HCT116 (cell line): Measurements from ENCODE around the gene EHF. TPM values are rescaled to one million over a fixed set of nuclear protein-coding genes. Genes with fewer than 3 reads are reported as not detected.

Experiments
- ATAC-seq: fragments of 200-7000 bp; cut with Tn5 transposase; 2 replicates; pipeline ENCODE4 v1.9.1; 2020; ENCODE audit warnings: mild to moderate bottlenecking, moderate library complexity
- BruUV-seq: library from RNA; stranded (reverse); fragments of 400-500 nt; replicated peaks from 2 replicates; lab custom pipeline; 2021; lab: Mats Ljungman, UMichigan
- CTCF ChIA-PET: fragments of 300-600 bp; sonication (Branson Sonifier 250); formaldehyde crosslinking; loops from one replicate; lab custom pipeline; 2021; ENCODE audit warnings: antibody characterized with exemption; lab: Charles Lee
- POLR2A ChIA-PET: fragments of 300-600, 350-600 bp; sonication (Branson Sonifier 250); formaldehyde crosslinking; loops from one replicate; lab custom pipeline; 2021; ENCODE audit warnings: antibody characterized with exemption; lab: Charles Lee
- RAD21 ChIA-PET, 2 experiments: fragments of 300-600 bp; sonication (Branson Sonifier 250); formaldehyde crosslinking; loops; one replicate each; lab custom pipeline; 2023; ENCODE audit warnings: low total read pairs in 2 of 2; ENCODE audit not compliant: uncharacterized antibody in 2 of 2, unreplicated experiment in 2 of 2, low non-redundant PET in 1 of 2; lab: Charles Lee
- DNase-seq: peaks from one replicate; pipeline ENCODE4 v3.0.0-alpha.2; 2010; ENCODE audit warnings: low read depth, low spot score
- H2AFZ ChIP-seq: fragments of 200-600 bp; shearing (Covaris generic), sonication (generic); 2 replicates; pipeline ENCODE4 v1.6.1; 2017; ENCODE audit warnings: low read depth, mixed run types, mixed read lengths, antibody characterized with exemption, low read length; ENCODE audit not compliant: poor library complexity, severe bottlenecking
- H3K27ac ChIP-seq: 2 replicates; pipeline ENCODE4 v1.5.1; 2012; ENCODE audit warnings: low read depth, low read length
- H3K27me3 ChIP-seq: fragments of 200-600 bp; sonication (generic); 2 replicates; pipeline ENCODE4 v1.6.1; 2016; ENCODE audit warnings: mixed run types, low read length, mixed read lengths; ENCODE audit not compliant: insufficient read depth
- H3K36me3 ChIP-seq, 2 experiments: fragments of 200-500 bp in 1 of 2; fragments of 200-600 bp in 1 of 2; sonication (Bioruptor generic) in 1 of 2; sonication (generic) in 1 of 2; 2 replicates each; pipeline versions ENCODE4 v1.5.1 to v1.6.1; 2014 to 2016; ENCODE audit warnings: low read length in 2 of 2, inconsistent platforms in 1 of 2, mixed read lengths in 1 of 2, mixed run types in 1 of 2; ENCODE audit not compliant: insufficient read depth in 2 of 2, control insufficient read depth in 1 of 2
- H3K4me1 ChIP-seq, 2 experiments: fragments of 200-600 bp in 1 of 2; sonication (generic) in 1 of 2; 2 replicates each; pipeline versions ENCODE4 v1.5.1 to v1.6.1; 2012 to 2017; ENCODE audit warnings: low read length in 2 of 2, inconsistent platforms in 1 of 2, mild to moderate bottlenecking in 1 of 2, mixed read lengths in 1 of 2, mixed run types in 1 of 2, moderate library complexity in 1 of 2; ENCODE audit not compliant: insufficient read depth in 2 of 2, control insufficient read depth in 1 of 2
- H3K4me2 ChIP-seq: fragments of 200-600 bp; sonication (generic); 2 replicates; pipeline ENCODE4 v1.6.1; 2017; ENCODE audit warnings: mixed run types, low read length, mixed read lengths
- H3K4me3 ChIP-seq, 2 experiments: fragments of 200-600 bp in 1 of 2; sonication (generic) in 1 of 2; replicated peaks in 1 of 2; 2 replicates each; pipeline ENCODE4 v1.5.1; 2011 to 2016; ENCODE audit warnings: low read length in 2 of 2, control low read depth in 1 of 2, low read depth in 1 of 2, mild to moderate bottlenecking in 1 of 2, mixed read lengths in 1 of 2, mixed run types in 1 of 2
- H3K79me2 ChIP-seq: fragments of 200-600 bp; sonication (generic); 2 replicates; pipeline ENCODE4 v1.6.1; 2017; ENCODE audit warnings: mild to moderate bottlenecking, mixed run types, low read length, moderate library complexity, mixed read lengths; ENCODE audit not compliant: insufficient read depth
- H3K9ac ChIP-seq: fragments of 200-600 bp; sonication (generic); 2 replicates; pipeline ENCODE4 v1.6.1; 2016; ENCODE audit warnings: low read length, mixed read lengths
- H3K9me2 ChIP-seq: fragments of 200-600 bp; sonication (generic), shearing (Covaris generic); 2 replicates; pipeline ENCODE4 v1.6.1; 2017; ENCODE audit warnings: mixed run types, mild to moderate bottlenecking, moderate library complexity; ENCODE audit not compliant: insufficient read depth
- H3K9me3 ChIP-seq, 2 experiments: fragments of 200-500 bp in 1 of 2; fragments of 200-600 bp in 1 of 2; sonication (Bioruptor generic) in 1 of 2; sonication (generic) in 1 of 2; 2 replicates each; pipeline ENCODE4 v1.6.1; 2014 to 2017; ENCODE audit warnings: low read length in 2 of 2, mixed read lengths in 2 of 2, inconsistent platforms in 1 of 2, low read depth in 1 of 2, mild to moderate bottlenecking in 1 of 2, mixed run types in 1 of 2, moderate library complexity in 1 of 2; ENCODE audit not compliant: control insufficient read depth in 1 of 2, insufficient read depth in 1 of 2
- H4K20me1 ChIP-seq: fragments of 200-600 bp; sonication (generic), shearing (Covaris generic); 2 replicates; pipeline ENCODE4 v1.6.1; 2017; ENCODE audit warnings: mixed run types, mild to moderate bottlenecking, moderate library complexity; ENCODE audit not compliant: insufficient read depth
- ATF3 ChIP-seq: IDR thresholded peaks from 2 replicates; pipeline ENCODE4 v1.6.1; 2012
- CTCF ChIP-seq, 3 experiments: fragments of 200-600 bp in 1 of 3; sonication (generic) in 1 of 3; IDR thresholded peaks in 2 of 3; conservative IDR thresholded peaks in 1 of 3; 2 replicates each; pipeline ENCODE4 v1.5.1; 2012 to 2017; ENCODE audit warnings: low read depth in 2 of 3, low read length in 2 of 3, antibody characterized with exemption in 1 of 3, borderline replicate concordance in 1 of 3, control low read depth in 1 of 3, mild to moderate bottlenecking in 1 of 3, mixed read lengths in 1 of 3, mixed run types in 1 of 3, moderate library complexity in 1 of 3; ENCODE audit not compliant: insufficient read depth in 1 of 3
- EGR1 ChIP-seq: IDR thresholded peaks from 2 replicates; pipeline ENCODE4 v1.6.1; 2012; ENCODE audit warnings: low read depth
- EZH2 ChIP-seq: fragments of 200-600 bp; sonication (generic); IDR thresholded peaks from 2 replicates; pipeline ENCODE4 v1.6.1; 2017; ENCODE audit warnings: antibody characterized with exemption, mixed run types
- FOSL1 ChIP-seq: IDR thresholded peaks from 2 replicates; pipeline ENCODE4 v1.6.1; 2012; ENCODE audit warnings: low read depth
- JUND ChIP-seq: IDR thresholded peaks from 2 replicates; pipeline ENCODE4 v1.6.1; 2012
- SRF ChIP-seq: IDR thresholded peaks from 2 replicates; pipeline ENCODE4 v1.6.1; 2012; ENCODE audit warnings: low read depth
- TCF7L2 ChIP-seq: IDR thresholded peaks from 2 replicates; pipeline ENCODE4 v1.7.0; 2011; ENCODE audit warnings: borderline replicate concordance, inconsistent platforms; ENCODE audit not compliant: insufficient read depth, insufficient read length; ENCODE audit errors: extremely low read depth
- ZFX ChIP-seq: fragments of 450-650 bp; IDR thresholded peaks from 2 replicates; pipeline ENCODE4 v1.6.1; 2017
- ZNF274 ChIP-seq: fragments of 200-500 bp; sonication (Bioruptor generic); IDR thresholded peaks from 2 replicates; pipeline ENCODE4 v1.6.1; 2014; ENCODE audit warnings: mild to moderate bottlenecking, low read depth, low read length, inconsistent platforms
- intact Hi-C: fragments of 100-400 bp; cut with micrococcal nuclease; formaldehyde crosslinking; loops from 2 replicates; pipeline ENCODE4 v1.10.0; 2022
- total RNA-seq: library from RNA; stranded (reverse); gene quantifications from one replicate; pipeline ENCODE4 v1.2.1, GENCODE V29; 2021; ENCODE audit not compliant: unreplicated experiment
- TF ChIP-seq, protein P1 (sequence below): IDR thresholded peaks from 2 replicates; pipeline ENCODE4 v1.6.1; 2012

EHF gene
- total RNA-seq, 1 experiment from 2014 or later: 51.5 TPM

DNA sequence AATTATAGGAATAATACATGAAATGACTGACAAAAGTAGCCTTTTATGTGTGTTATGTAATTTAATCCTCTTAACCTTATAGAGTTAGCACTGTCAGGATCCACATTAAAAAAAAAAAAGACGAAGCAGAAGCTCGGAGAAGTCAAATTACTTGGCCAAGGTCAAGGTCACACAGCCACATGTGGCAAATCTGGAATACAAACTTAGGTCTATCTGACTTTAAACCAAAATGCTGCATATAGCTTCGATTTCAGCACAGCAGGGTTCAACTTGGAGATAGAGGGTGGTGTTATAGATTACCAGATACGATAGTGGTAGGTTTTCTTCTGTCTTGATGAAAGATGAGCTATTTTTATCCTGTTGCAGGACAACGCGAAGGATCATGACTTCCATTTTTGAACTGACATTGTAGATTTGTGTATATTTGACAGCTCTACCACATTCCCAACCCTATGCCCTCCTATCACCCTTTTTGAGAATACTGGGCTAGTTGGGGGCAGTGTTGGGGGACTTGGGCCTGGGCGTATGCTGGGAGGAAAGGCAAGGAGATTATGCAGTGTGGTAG, 11.6 kb upstream of the EHF start:
- Histone ChIP-seq H3K9me3 (no peaks in the 10 kb centered on the region), H3K4me1 (peaks cover 14 to 60% of the 10 kb centered on the region in 2 experiments; a peak in 3 of 4 replicates), H3K9ac (no peak overlapping the region), H3K79me2 (no peaks in the 10 kb centered on the region), H4K20me1 (no peaks in the 10 kb centered on the region), H2AFZ (no peak overlapping the region), H3K4me3 (no peak overlapping the region), H3K4me2 (peak overlapping the region; percentile 38), H3K9me2 (no peaks in the 10 kb centered on the region), H3K27me3 (no peaks in the 10 kb centered on the region), H3K27ac (no peak overlapping the region), H3K36me3 (no peaks in the 10 kb centered on the region)
- intact Hi-C loops: no loop called here
- no TSS peak for BruUV-seq
- ChIA-PET CTCF (no interaction called here), RAD21 (no interaction called here), POLR2A (interaction anchor here (1.0 to 1.7 kb wide), 3 partner anchors 9 to 44 kb away, joined by 3 to 7 read pairs (median 3); no protein-coding TSS in a partner anchor)
- TF ChIP-seq EZH2 (no peak), ZFX (no peak), CTCF (IDR thresholded peaks at IDR 0.05 in 2 of 3, conservative IDR thresholded peaks at IDR 0.05 in 1 of 3; ENCODE audit: borderline replicate concordance in 1 of 3, insufficient read depth in 1 of 3, low read depth in 2 of 3, low read length in 2 of 3) (no peak), TCF7L2 (no peak), SRF (no peak), EGR1 (no peak)
- ATAC-seq (no peak), DNase-seq (no peak)

DNA sequence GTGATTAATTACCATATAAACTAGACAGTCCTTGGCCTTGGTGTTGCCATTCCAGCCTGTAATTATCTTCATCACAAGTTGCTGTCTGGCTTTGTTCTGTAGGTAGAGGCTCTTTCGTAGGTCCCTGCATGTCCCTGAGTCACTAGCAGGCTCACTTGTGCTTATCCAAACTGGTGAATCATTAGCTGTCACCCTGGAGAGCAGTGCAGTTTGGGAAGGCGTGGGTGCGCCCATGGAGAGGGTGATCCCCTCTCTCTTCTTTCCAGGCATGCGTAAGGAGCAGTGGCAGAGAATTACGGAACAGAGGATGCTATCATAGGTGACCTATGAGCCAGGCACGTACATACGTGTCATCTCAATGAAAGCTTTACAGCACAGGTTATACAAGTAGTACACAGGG, 11.0 kb upstream of the EHF start:
- intact Hi-C loops: no loop called here
- POLR2A ChIA-PET: interaction anchor here (1.0 to 1.7 kb wide), 2 partner anchors 9 to 12 kb away, joined by 3 to 7 read pairs; no protein-coding TSS in a partner anchor
- Histone ChIP-seq H3K79me2 (no peaks in the 10 kb centered on the region), H3K27ac (no peak overlapping the region), H3K9me3 (no peaks in the 10 kb centered on the region), H3K36me3 (no peaks in the 10 kb centered on the region), H3K9me2 (no peaks in the 10 kb centered on the region), H2AFZ (no peak overlapping the region), H3K4me3 (no peak overlapping the region), H4K20me1 (no peaks in the 10 kb centered on the region), H3K4me2 (peak overlapping the region; percentile 38), H3K27me3 (no peaks in the 10 kb centered on the region), H3K4me1 (peaks cover 8 to 59% of the 10 kb centered on the region in 2 experiments; a peak in 3 of 4 replicates), H3K9ac (no peak overlapping the region)
- no peak for DNase-seq
- RAD21 ChIA-PET: no interaction called here
- no TSS peak for BruUV-seq
- ATAC-seq: peak; percentile 50; the same call in 1 of the 2 replicates
- CTCF ChIA-PET: no interaction called here
- TF ChIP-seq, protein P1, sequence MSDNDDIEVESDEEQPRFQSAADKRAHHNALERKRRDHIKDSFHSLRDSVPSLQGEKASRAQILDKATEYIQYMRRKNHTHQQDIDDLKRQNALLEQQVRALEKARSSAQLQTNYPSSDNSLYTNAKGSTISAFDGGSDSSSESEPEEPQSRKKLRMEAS: no peak
- no peak for TF ChIP-seq JUND
- TF ChIP-seq ATF3: no peak
- TF ChIP-seq TCF7L2: no peak
- TF ChIP-seq CTCF (IDR thresholded peaks at IDR 0.05 in 2 of 3, conservative IDR thresholded peaks at IDR 0.05 in 1 of 3; ENCODE audit: borderline replicate concordance in 1 of 3, insufficient read depth in 1 of 3, low read depth in 2 of 3, low read length in 2 of 3): no peak
- peak; percentile 36; the same call in 1 of the 2 replicates for TF ChIP-seq FOSL1
- TF ChIP-seq ZNF274: no peak
